Measurements from ENCODE around the gene TMEM91.
"Not testable (repeated sequence)": the region's sequence is repeated elsewhere in the genome, so short reads cannot be mapped to it uniquely, and the experiment has no call there.

Gene TMEM91

DNA sequence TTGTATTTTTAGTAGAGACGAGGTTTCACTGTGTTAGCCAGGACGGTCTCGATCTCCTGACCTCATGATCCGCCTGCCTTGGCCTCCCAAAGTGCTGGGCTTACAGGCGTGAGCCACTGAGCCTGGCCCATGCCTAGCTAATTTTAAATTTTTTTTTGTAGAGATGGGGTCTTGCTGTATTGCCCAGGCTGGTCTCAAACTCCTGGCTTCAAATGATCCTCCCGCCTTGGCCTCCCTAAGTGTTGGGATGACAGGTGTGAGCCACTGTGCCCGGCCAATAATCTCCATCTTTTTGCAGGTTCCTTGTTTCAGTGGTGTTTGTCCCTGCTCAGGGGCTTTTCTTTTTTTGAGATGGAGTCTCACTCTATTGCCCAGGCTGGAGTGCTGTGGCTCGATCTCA lies 5.2 kb downstream of the TMEM91 start:
- DNase-seq, result not testable (repeated sequence)

DNA sequence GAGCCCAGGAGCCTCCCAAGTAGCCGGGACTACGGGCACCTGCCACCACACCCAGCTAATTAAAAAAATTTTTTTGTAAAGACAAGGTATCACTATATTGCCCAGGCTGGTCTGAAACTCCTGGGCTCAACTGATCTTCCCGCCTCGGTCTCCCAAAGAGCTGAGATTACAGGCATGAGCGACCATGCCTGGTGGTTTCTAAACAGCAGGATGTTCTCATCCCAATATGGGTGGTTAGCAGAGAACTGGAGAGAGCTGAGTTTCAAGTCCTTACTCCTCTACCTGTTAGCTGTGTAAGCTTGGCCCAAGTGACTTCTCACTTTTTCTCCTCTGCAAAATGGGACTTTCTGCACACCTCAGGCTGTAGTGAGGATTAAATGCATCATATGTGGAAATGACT lies 8.0 kb downstream of the TMEM91 start:
- no peak for DNase-seq

DNA sequence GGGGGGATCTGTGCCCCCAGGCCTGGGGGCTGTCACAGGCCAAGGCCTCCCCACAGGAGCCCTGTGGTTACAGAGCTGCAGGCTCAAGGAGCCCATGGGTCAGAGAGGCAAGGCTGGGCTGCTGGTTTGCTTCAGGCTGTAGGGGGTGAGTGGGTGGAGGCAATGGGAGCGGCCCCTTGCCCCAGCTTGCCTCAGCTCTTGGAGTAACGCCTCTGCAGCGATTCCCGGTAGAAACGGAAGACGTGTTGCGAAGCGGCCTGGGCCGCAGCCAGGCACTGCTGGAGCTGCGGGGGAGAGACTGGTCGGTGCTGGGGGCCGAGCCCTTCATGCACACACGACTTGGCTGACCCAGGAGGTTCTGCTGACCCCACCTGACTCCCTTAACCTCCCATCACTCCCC lies 10.1 kb downstream of the TMEM91 start:
- DNase-seq, result no peak

DNA sequence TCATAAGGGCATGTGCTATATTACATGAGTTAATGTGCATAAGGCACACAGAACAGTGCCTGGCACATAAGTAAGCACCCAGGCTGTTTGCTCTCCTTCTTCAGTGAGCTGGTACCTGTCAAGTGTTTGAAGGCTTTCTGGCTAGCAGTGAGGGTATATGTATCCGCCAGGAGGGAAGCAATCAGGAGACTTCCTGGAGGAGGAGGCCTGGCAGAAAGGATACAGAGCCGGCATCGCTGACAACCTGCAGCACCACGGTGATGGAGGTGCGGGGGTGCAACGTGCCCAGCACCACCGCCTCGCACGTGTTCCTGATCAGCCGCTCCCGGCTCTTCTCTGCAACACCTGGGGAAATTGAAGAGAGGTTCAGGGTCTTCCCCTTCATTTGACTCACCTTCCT lies 15.3 kb downstream of the TMEM91 start:
- DNase-seq, result no peak

DNA sequence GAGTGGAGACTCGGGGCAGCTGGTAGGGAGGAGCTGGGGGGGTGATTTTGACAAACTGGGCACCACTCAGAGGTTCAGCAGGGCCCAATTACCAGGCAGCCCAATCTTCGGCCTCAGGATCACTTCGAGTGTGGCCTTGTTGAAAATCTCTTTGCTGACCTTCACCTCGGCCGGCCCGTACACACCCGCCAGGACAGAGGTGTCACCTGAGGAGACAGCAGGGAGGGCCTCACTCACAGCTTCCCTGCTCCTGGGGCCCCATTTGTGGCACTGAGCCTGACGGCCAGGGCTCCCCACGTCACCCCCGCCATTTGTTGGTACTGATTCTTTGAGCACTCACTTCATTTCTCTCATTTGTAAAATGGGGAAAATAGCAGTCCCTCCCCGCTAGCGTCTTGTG lies 16.4 kb downstream of the TMEM91 start:
- DNase-seq, result no peak

DNA sequence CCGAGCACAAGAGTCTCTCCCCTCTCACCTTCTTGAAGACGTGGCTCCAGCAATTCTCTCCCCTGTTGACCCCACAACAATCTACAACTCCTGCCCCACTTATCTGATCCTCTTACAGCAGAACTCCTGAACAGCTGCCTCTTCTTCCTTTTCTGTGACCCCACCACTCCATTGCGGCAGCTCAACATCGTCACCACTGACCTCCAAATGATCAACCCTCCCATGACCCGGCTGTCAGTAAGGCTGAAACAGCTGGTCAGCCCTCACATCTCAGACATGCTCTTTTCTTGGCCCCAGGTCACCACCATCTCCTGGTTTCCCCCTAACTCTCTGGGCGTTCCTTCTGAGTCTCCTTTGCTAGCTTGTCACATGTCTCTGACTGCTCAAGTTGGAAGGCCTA lies 19.0 kb downstream of the TMEM91 start:
- DNase-seq, result no peak

DNA sequence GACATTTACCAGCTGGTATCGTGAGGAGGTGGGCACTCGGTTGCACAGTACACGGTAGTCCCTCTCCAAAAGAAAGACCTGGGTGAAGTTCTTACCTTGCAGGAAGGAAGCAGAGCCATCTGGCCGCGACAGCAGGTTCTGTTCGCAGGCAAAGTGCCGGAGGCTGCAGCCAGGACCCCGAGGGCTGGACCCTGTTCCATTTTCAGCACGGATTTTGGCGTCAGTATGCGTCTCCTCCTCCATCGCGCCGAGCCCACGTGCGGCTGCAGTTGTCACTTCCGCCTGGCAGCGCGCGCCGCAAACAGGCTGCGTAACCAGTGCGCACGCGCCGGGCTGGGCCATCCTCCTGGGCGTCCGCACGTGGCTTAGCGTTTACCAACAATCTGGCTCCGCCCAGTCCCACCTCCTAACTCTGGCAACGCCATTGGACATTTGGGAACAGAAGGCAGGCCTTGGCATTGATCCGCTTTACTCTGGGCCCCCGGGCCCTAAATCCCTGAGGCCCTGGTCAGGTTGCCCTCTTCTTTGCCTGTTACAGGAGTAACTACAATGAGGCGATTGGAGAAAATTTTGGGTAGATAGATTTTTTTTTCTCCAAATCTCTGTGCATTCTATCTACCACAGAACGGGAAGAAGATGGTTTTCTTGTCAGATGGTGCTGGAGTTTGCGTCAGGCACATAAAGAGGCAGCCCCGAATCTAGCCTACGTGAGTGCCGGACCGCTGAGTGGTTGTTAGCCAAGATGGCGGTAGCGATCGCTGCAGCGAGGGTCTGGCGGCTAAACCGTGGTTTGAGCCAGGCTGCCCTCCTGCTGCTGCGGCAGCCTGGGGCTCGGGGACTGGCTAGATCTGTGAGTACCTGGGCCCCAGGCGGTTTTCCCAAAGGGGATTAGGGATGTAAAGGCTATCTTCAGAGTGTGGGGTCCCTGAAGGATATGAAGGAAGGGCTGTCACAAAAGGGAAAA lies 21.0 kb downstream of the TMEM91 start, which contains the start of the genes BCKDHA and EXOSC5:
TSS of gene BCKDHA (plus strand) at position 733 of the 964 bp plus-strand sequence. CDS start at position 743, 10 bp downstream.
TSS of gene EXOSC5 (minus strand) at position 274 of the 964 bp plus-strand sequence. CDS start at position 243, 31 bp downstream.
- peak; percentile 99 for DNase-seq

DNA sequence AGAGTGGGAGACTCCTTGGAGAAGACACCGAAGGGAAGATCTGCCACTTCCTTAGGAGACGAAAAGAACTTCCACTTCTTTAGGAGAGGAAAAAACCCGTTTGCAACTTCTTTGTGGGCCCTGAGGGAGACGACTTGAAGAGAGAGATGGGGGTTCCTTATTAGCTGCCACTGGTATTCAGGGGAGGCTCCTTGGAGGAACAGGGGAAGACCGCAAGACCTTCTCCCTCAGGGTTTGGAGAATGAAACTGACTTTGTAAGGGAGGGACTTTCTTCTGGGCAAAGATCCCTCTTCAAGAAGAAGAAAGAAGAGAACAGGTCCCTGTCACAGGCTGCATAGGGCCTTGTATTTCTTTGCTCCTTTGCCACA lies 21.7 kb downstream of the TMEM91 start:
- DNase-seq, result no peak

DNA sequence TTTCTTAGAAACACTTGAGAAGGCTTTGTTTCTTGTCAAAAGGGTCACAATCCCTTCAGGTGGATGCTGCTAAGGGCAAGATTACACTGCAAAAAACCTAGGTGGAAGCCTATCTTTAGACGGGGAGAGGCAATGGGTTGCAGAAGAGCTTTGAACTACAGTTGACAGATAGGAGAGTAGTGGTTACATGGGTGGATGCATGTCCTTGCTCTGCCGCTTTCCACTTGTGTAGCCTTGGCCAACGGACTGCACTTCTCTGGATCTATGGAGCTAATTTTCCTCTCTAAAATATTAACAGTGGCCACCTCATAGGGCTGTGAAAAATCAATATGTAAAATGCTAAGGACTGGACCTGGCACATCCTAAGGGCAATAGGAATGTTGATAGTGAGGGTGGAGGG lies 22.3 kb downstream of the TMEM91 start:
- DNase-seq, result no peak

DNA sequence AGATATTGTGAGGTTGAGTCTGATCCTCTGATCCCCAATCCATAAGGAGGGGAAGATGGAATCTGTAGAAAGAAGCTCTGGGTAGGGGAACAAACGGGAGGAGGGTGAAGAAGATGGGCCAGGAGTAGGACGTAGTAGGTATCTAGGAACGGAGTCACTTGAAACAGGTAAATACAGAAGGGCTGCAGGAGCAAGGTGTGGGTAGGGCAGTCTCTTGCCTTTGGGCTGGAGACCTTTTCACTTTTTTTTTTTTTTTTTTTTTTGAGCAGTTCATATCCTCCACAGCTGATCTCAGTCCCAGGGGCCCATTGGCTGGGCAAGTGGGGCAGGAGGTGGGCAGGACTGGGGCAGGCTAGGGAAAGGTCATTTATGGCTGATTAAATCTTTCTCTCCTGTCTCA lies 22.8 kb downstream of the TMEM91 start:
- DNase-seq, result no peak

DNA sequence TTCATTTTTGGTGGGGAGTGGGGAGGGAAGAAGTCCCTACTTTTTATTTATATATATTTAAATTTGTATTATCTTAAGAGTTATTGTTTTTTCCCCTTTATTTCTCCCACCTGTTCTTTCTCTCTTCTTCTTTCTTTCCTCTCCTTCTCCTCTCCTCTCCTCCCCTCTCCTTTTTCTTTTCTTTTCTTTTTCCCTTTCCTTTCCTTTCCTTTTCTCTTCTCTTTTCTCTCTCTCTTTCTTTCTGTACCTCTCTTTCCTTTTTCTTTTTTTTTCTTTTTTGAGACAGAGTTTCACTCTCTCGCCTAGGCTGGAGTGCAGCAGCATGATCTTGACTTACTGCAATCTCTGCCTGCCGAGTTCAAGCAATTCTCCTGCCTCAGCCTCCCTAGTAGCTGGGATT lies 23.2 kb downstream of the TMEM91 start:
- no peak for DNase-seq

DNA sequence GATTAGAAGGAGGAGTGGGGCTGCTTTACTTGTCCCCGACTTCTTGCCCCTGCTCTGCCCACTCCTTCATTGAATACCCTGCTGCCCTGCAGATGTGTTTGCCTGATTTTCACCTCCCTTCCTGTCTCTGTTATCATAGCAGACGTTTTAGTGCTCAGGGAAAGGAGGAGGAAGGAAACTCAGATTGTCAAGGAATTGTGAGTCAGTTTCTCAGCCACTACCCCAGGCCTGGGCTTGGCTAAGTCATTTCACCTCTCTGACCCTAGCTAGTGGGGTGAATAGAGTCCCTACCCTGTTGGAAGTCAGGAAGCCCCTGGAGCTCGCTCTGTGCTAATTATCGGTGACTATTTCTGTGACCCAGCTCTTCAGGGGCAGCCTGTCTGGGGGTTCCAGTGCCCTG lies 25.1 kb downstream of the TMEM91 start:
- no peak for DNase-seq

DNA sequence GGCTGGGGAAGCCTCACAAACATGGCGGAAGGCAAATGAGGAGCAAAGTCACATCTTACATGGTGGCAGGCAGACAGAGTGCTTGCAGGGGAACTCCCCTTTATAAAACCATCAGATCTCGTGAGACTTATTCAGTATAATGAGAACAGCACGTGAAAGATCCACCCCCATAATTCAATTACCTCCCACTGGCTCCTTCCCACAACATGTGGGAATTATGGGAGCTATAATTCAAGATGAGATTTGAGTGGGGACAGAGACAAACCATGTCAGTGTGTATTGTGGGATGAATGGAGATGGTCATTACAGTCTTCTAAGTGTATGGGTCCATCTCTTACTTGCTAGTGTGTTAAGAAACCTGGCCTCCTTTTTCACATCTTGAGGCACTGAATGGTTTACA lies 25.7 kb downstream of the TMEM91 start:
- DNase-seq, result no peak

DNA sequence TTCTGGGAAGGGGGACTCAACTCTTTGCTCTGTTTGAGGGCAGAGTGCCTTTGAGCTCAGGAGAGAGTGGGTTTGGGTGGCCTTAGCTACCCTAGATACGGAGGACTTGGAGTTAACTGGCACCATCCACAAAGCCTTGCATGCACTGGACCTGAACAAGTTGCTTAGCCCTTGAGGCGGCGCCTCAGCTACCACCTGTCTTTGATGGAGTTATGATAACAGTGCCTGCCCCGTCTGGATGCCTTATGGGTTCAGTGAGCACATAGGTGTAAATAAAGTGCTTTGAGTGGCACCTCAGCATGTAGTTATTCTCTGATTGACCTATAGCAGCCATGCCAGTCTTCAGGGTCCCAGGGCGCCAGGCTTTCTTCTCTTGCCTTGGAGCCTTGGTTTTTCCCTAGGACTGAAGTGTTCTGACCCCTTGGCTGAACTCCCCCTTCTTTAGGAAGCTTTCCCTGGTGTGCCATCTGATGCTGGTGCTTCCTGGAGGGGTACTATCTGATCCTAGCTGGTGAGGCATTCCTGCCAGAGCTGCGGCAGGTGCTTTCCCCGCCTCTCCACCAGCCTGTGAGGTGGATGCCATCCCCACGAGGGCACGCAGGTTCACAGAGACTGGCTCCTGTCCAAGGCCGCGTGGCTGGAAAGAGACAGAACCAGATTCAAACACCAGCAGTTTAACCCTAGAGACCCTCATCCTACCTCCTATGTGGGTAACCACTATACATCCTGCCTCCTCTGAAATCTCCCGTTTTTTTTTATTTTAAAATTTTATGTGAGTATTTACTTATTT lies 27.0 kb downstream of the TMEM91 start:
- DNase-seq, result no peak

DNA sequence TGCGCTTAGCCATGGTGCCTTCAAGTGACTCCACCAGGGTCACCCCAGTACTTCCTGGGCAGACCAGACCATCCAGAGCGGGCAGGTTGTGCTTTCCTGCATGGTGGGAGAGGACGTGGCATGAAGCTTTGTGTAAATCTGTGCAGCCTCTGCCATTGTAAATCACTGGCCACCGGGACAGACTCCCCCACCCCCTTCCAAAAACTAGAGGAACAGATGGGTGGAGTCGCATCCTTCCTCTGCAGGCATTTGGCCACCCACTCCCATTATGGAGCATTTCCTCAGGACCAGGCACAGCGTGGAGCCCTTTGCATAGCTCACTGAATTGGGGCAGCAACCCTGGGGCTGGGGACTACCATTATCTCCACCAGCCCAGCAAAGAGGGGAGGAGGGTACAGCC lies 29.4 kb downstream of the TMEM91 start:
- DNase-seq, result no peak

DNA sequence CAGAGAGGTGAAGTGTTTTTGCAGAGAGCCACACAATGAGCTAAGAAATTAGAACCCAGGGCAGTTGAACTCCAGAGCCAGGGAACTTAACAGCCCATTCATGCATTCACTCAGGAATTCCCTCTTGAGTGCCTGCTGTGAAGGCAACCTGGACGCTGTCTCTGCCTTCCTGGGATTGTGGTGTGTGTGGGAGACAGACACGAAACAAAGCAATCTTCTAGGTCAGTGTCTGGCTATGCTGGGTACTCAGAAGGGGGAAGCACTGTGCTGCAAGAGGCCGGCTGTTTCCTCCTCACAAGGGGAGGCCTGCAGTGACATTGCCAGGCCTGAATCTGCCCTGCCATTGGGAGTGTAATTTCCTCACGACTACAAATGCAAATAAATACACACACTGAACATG lies 30.9 kb downstream of the TMEM91 start:
- DNase-seq, result no peak

DNA sequence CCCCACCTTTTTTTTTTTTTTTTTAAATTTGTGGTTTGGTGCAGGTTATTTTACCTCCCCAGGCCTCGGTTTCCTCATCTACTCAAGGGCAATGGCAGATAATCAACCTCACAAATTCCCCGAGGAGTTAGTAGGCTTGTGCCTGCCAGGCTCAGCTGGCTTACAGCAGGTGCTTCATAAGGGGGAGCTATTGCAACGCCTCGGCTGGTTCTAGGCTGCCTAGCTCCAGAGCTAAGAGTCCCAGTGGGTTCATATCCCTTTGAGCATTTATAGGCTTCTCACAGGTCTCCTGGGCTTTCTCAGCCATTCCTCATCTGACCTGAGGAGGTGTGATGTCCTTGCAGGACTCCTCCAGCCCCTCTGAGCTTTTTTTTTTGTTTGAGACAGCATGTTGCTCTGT lies 31.9 kb downstream of the TMEM91 start:
- DNase-seq, result no peak

DNA sequence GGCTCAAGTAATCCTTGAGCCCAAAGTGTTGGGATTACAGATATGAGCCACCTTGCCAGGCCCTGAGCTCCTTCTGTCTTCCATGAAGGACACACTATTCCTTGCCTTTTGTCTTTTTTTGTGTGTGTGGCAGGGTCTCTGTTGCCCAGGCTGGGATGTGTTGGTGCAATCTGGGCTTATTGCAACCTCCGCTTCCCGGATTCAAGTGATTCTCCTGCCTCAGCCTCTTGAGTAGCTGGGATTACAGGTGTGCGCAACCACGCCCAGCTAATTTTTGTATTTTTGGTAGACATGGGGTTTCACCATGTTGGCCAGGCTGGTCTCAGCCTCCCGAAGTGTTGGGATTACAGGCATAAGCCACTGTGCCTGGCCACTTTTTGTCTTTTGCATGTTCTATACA lies 32.5 kb downstream of the TMEM91 start:
- not testable (repeated sequence) for DNase-seq

DNA sequence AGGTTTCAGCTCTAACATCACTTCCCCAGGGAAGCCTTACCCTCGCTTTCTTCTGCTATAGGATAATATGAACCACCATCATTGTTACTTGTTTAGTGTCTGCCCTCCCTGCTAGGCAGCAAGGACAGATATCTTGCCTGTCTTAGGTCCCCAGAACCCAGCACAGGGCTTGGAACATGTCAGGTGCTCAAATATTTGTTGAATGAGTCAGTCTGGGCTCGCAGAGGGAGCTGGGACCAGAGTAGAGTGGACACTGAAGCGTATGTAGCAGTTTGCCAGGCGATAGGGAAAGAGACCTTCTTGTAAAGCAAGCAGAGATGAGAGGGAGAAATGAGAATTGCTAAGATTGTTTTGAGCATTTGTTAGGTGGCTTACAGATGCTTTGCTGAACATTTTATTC lies 33.0 kb downstream of the TMEM91 start:
- DNase-seq, result no peak

DNA sequence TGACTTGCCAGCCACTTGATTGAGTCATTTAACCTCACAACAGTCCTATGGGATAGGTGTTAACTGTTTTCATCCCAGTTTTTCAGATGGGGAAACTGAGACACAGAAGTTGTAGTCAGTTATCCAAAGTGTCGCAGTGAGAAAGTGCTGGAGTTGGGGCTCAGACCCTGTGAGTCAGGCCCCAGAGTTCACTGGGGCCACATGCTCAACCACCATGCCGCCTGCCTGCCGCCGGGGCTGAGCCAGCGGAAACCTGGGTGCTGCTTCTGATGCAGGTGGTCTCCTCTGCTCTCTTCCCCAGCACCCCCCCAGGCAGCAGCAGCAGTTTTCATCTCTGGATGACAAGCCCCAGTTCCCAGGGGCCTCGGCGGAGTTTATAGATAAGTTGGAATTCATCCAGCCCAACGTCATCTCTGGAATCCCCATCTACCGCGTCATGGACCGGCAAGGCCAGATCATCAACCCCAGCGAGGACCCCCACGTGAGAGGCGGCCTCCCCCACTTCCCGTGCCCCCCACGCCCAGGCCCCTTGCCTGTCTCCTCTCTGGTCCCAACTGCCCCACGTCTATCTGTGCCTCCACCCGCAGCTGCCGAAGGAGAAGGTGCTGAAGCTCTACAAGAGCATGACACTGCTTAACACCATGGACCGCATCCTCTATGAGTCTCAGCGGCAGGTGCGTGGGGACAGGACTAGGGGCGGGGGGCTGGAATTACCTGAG lies 34.2 kb downstream of the TMEM91 start:
- no peak for DNase-seq

DNA sequence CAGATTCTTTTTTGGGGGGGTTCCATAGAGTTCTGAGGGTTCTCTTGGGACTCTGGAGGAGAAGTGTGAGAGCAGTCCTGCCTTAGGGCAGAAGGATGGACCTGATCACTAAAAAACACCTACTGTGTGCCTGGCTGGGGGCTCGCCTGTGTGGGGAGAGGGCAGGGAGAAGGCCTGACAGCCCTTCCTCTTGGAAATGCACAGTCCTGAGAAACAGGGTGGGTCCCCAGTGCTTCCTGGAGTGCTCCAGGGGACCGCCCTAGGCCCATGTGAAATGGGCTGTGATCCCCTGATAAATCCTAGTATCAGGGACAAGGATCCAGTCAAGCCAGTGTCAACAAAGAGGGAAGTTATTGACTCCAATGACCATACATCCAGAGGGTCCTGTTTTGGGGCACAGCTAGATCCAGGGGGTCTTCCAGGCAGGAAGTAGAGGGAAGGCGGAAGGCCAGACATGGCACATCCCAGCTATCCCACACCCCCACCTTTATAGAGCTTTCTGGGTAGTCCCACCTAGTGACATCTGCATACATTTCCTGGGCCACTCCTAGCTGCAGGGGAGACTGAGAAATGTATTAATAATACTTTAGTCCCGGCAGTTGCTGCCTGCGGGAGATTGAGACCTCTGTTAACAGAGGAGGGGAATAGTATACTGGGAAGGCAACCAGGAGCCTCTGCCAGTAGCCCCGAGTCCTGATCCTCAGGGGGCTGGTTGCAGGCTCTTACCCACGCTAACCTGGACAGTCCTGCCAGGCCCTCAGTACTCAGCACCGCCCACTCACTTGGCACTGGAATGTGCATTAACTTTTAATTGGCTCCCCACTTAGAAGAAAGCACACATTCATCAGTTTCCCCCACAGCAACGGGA lies 35.0 kb downstream of the TMEM91 start:
- DNase-seq, result no peak

DNA sequence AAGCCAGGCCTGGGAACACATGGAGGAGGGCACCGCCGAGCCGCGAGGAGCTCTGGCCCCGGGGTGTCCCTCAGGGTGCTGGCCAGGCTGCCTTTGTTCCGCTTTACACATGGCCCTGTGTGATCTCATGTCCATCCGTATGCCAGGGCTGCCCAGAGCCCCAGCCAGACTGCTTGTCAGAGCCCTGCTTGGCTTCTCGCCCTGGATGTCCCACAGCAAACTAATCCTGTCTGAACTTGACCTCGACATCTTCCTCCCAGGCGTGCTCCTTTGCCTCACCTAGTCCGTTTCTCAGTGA lies 35.6 kb downstream of the TMEM91 start:
- DNase-seq, result no peak
